ENCODE results near the gene STAM2. TPM values are rescaled to one million over a fixed set of nuclear protein-coding genes. Genes with fewer than 3 reads are reported as not detected.
"Not testable (repeated sequence)": the region's sequence is repeated elsewhere in the genome, so short reads cannot be mapped to it uniquely, and the experiment has no call there.

The STAM2 gene
- polyA plus RNA-seq, 4 donors: 40.5 to 52.9 (median 50.7) TPM

- no peak for DNase-seq (ENCODE audit: low read depth in 4 of 4, low spot score in 3 of 4)
Observed at GRCh38 chr2:152114366-152114765, 61.2 kb downstream of the STAM2 start.

DNA sequence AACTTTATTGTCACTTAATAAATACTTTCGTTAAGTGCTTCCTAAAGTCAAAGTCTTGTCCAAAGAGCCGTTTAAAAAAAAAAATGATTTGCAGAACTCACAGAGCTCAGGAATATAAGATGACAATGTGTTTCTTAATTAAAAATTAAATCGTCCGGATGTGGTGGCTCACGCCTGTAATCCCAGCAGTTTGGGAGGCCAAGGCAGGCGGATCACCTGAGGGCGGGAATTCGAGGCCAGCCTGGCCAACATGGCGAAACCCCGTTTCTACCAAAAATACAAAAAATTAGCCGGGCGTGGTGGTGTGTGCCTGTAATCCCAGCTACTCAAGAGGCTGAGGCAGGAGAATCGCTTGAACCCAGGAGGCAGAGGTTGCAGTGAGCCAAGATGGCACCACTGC is 68.4 kb downstream of the STAM2 start:
- not testable (repeated sequence) for DNase-seq (ENCODE audit: low read depth in 4 of 4, low spot score in 3 of 4)

GRCh38 chr2:152106464-152106863 is 69.1 kb downstream of the STAM2 start:
- no peak for DNase-seq (ENCODE audit: low read depth in 4 of 4, low spot score in 3 of 4)

DNA sequence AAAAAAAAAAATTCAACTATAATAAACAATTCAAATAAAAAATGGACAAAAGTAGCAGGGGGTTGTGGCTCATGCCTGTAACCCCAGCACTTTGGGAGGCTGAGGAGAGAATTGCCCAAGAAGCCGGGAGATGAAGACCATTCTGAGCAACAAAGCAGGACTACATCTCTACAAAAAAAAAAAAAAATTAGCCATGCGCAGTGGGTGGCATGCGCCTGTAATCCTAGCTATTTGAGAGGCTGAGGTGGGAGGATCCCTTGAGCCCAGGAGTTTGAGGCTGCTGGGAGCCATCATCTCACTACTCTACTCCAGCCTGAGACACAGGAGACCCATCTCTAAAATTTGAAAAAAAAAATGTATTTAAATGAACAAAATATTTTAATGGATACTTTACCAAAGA is 72.3 kb downstream of the STAM2 start:
- no peak for DNase-seq (ENCODE audit: low read depth in 4 of 4, low spot score in 3 of 4)

GRCh38 chr2:152100961-152101360 is 74.6 kb downstream of the STAM2 start:
- DNase-seq (ENCODE audit: low read depth in 4 of 4, low spot score in 3 of 4): no peak

GRCh38 chr2:152099367-152100050 is 76.1 kb downstream of the STAM2 start:
- DNase-seq (ENCODE audit: low read depth in 4 of 4, low spot score in 3 of 4): peak in 1 of 4 donors; percentile 12

- peak in 2 of 4 donors; percentile 14 to 22 for DNase-seq (ENCODE audit: low read depth in 4 of 4, low spot score in 3 of 4)
Observed at GRCh38 chr2:152098496-152099366, 76.8 kb downstream of the STAM2 start, which contains the start of gene CACNB4. Gene CACNB4 (minus strand): TSS chr2:152099044.

DNA sequence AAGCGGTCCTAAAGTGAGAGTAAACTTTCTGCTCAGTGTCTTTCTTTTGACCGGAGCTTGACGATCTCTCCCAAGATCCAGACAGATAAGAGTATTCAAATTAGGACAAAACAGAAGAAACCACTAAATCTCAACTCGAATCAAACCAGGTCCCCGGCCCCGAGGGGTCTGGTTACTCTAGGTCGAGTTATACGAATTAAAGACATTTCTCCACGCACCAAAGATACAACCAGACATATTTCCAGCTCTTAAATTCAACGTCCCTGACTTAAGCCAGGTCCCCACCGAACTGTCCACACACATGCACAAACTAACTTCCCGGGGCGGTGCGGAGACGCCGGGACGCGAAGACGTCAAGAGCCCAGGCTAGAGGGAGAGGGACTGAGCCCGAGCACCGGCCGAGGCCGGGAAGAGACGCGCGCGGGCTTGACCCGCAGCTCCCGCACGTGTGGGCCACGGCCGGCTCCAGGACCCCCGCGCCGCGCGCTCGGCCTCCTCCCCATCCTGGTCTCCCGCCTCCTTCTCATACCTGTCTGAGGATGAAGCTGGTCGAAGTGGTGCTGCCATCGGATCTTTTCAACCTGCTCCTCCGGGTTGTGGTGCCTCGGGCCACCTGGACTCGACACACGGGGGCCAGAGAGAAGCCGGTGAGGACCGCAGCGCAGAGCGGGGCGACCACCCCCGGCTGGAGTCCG is 77.6 kb downstream of the STAM2 start:
- DNase-seq (ENCODE audit: low read depth in 4 of 4, low spot score in 3 of 4): peak in 3 of 4 donors; percentile 3 to 27 (median 15)

DNA sequence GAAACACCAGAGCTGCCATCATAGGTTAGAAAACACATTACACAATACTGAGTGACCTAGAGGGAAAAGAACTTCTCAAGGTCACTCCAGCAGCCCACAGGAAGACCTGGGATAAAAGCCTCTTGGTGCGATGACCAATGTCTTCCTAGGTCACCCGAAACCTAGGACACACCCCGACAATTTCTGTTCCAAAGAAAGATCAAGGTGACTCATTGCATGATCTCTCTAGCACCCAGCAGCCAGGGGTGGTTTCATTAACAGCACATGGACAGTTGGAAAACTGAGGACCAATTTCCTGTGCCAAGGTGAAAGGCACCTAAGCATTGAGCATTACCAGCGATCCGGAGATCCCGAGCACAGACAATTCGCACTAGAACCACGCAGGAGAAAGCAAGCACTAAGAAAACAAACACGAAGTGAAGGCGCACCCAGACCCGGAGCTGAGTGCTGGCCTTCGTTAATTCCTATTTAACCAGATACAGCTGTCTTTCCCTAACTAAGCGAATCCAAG is 78.2 kb downstream of the STAM2 start:
- DNase-seq (ENCODE audit: low read depth in 4 of 4, low spot score in 3 of 4): peak in 2 of 4 donors; percentile 8 to 9

GRCh38 chr2:152095146-152095545 is 80.4 kb downstream of the STAM2 start:
- DNase-seq (ENCODE audit: low read depth in 4 of 4, low spot score in 3 of 4): no peak

GRCh38 chr2:152094014-152094413 is 81.5 kb downstream of the STAM2 start:
- DNase-seq (ENCODE audit: low read depth in 4 of 4, low spot score in 3 of 4): no peak

DNA sequence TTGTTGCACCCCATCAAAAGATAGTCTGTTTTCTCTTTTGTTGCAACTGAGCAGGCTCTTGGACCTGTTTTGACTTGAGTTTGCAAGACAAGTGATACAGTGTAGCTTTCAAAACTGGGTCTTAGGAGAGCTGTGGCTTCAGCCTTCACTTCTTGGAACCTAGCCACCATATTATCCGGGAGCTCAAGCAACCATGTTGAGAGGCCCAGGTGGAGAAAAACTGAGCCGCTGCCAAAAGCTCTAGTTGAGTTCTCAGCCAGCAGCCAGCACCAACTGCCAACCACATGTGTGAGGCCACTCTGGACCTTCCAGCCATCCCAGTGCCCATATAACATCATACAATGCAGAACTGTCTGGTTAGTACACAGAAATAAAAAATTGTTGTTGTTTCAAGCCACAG is 82.1 kb downstream of the STAM2 start:
- no peak for DNase-seq (ENCODE audit: low read depth in 4 of 4, low spot score in 3 of 4)

DNA sequence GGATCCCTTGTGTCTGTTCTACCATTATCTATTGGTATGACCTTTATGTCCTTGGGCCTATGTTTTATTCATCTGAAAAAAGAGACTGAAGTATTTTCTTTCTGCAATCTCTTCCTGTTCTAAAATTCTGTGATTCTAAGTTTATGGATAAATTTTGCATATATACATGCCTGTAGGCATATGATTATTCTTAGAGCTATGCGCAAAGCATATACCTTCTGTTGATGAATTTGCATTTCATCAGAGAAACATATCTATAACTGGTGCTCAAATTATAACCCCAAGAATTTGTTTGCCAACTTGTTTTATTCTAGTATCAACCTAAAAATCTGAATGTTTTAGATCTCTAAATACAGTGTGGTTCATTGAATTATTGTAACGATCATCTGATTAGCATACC is 83.5 kb downstream of the STAM2 start:
- no peak for DNase-seq (ENCODE audit: low read depth in 4 of 4, low spot score in 3 of 4)

DNA sequence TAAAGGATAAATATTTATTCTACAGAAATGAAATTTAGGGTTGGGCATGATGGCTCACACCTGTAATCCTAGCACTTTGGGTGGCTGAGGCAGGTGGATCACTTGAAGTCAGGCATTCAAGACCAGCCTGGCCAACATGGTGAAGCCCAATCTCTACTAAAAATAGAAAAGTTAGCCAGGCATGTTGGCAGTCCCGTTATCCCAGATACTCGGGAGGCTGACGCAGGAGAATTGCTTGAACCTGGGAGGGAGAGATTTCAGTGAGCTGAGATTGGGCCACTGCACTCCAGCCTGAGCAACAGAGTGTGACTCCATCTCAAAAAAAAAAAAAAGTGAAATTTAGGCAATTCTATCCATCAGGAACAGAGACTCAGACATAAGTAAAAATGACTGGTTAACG is 84.8 kb downstream of the STAM2 start:
- DNase-seq (ENCODE audit: low read depth in 4 of 4, low spot score in 3 of 4): not testable (repeated sequence)

DNA sequence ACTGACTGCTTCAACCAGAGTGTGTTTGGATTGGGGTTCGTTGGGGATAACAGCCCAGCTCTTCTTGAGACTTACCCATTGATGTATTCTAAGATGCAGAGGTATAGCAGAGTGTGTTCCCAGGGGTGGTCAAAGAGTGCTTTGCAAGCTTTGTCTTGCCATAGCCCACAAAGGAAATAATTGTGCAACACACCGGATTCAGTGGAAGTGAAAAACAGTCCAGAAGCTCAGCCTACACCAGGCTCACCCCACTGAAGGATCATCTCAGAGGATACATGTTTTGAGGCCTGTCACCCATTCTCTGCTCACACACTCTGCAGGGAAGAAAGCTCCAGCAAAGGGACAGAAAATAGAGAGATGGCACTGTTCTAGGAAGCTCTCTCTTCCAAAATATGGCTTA is 86.3 kb downstream of the STAM2 start:
- no peak for DNase-seq (ENCODE audit: low read depth in 4 of 4, low spot score in 3 of 4)

GRCh38 chr2:152088006-152088405 is 87.6 kb downstream of the STAM2 start:
- no peak for DNase-seq (ENCODE audit: low read depth in 4 of 4, low spot score in 3 of 4)

GRCh38 chr2:152086231-152086630 is 89.3 kb downstream of the STAM2 start:
- DNase-seq (ENCODE audit: low read depth in 4 of 4, low spot score in 3 of 4): no peak

- no peak for DNase-seq (ENCODE audit: low read depth in 4 of 4, low spot score in 3 of 4)
Observed at GRCh38 chr2:152084076-152084475, 91.5 kb downstream of the STAM2 start.

GRCh38 chr2:152083202-152083875 is 92.2 kb downstream of the STAM2 start:
- DNase-seq (ENCODE audit: low read depth in 4 of 4, low spot score in 3 of 4): no peak

- no peak for DNase-seq (ENCODE audit: low read depth in 4 of 4, low spot score in 3 of 4)
Observed at GRCh38 chr2:152078662-152079061, 96.9 kb downstream of the STAM2 start.

Measured in left renal pelvis (tissue), 4 donors.